C4-2B (cell line): ENCODE measurements around the gene WNT1.

ENCODE experiments used
- H3K27ac ChIP-seq: fragments of 450-650 bp; 2 replicates; pipeline ENCODE4 v1.5.1; 2017
- CTCF ChIP-seq: fragments of 450-650 bp; conservative IDR thresholded peaks from 2 replicates; pipeline ENCODE4 v1.5.1; 2017; ENCODE audit warnings: mild to moderate bottlenecking
- ZFX ChIP-seq: fragments of 450-650 bp; IDR thresholded peaks from 2 replicates; pipeline ENCODE4 v1.6.1; 2017

WNT1 gene

GRCh38 chr12:48969160-48969771 is 8.9 kb upstream of the WNT1 start:
- no peak for TF ChIP-seq CTCF
- no peak for TF ChIP-seq ZFX
- H3K27ac ChIP-seq, result no peak overlapping the region

GRCh38 chr12:48969833-48970701 is 8.1 kb upstream of the WNT1 start:
- no peak for TF ChIP-seq ZFX
- TF ChIP-seq CTCF, result no peak
- H3K27ac ChIP-seq, result no peak overlapping the region

GRCh38 chr12:48970702-48971334 is 7.3 kb upstream of the WNT1 start:
- no peak for TF ChIP-seq CTCF
- no peak for TF ChIP-seq ZFX
- H3K27ac ChIP-seq, result peak overlapping the region; percentile 64

- no peak for TF ChIP-seq ZFX
- no peak for TF ChIP-seq CTCF
- no peak overlapping the region for H3K27ac ChIP-seq
Measured at GRCh38 chr12:48972213-48972951, 5.7 kb upstream of the WNT1 start.

- no peak for TF ChIP-seq ZFX
- TF ChIP-seq CTCF, result no peak
- no peak overlapping the region for H3K27ac ChIP-seq
Measured at GRCh38 chr12:48972952-48973483, 5.1 kb upstream of the WNT1 start.

- TF ChIP-seq ZFX (no peak), CTCF (no peak)
- no peak overlapping the region for H3K27ac ChIP-seq
Measured at GRCh38 chr12:48973531-48973930, 4.6 kb upstream of the WNT1 start.
